Measurements from ENCODE around the gene FMN2.

- TF ChIP-seq CTCF (IDR thresholded peaks at IDR 0.05; ENCODE audit: low read depth, low read length, poor library complexity, severe bottlenecking), result no peak
- TF ChIP-seq EZH2phosphoT487 (IDR thresholded peaks at IDR 0.05; ENCODE audit: borderline replicate concordance, low read length), result no peak
These were observed 423.8 kb downstream of the FMN2 start for GRCh38 chr1:240515505-240515904.

Measured in DOHH2 (cell line).